ENCODE data around the gene TNRC6C.

DNA sequence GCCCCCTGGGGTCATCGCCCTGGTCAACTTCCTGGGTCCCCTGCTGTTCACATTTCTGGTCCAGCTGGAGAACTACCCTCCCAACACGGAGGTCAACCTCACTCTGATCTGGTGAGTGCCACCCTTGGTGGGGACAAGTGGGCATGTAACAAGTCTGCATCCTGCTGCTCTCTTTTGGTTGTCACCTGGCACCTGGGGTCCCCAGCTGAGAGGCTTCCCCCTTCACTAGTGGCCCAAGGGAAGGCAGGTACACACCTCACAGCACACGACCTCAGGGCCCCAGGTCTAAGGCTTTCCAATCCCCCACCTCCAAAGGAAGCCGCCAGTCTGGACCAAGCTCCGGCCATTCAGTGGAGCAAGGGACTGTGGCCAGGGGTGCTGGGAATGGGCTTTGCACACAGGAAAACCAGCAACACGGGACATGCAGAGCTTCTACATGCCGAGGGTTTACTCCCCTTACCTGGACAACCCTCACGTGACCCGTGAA, 176.4 kb downstream of the TNRC6C start:
- TF ChIP-seq POLR2A (IDR thresholded peaks at IDR 0.05; ENCODE audit: low read length) (no peak), GATA1 (IDR thresholded peaks at IDR 0.05; ENCODE audit: low read depth, low read length) (no peak)

Data from erythroblast (primary cell).